ENCODE measurements around the gene IFNGR2.
"Not testable (repeated sequence)": the region's sequence is repeated elsewhere in the genome, so short reads cannot be mapped to it uniquely, and the experiment has no call there.

IFNGR2 gene

GRCh38 chr21:33443194-33443593 lies 40.0 kb downstream of the IFNGR2 start:
- DNase-seq = no peak

- DNase-seq = no peak
Measured at GRCh38 chr21:33444499-33444898, 41.3 kb downstream of the IFNGR2 start.

- not testable (repeated sequence) for DNase-seq
Measured at GRCh38 chr21:33446620-33447019, 43.4 kb downstream of the IFNGR2 start.

- no peak for DNase-seq
Measured at GRCh38 chr21:33449616-33450015, 46.4 kb downstream of the IFNGR2 start.

GRCh38 chr21:33451634-33452071 lies 48.4 kb downstream of the IFNGR2 start:
- DNase-seq = no peak

- no peak for DNase-seq
Measured at GRCh38 chr21:33452362-33452761, 49.1 kb downstream of the IFNGR2 start.

- no peak for DNase-seq
Measured at GRCh38 chr21:33455686-33456446, 52.7 kb downstream of the IFNGR2 start.

- DNase-seq = no peak
Measured at GRCh38 chr21:33458861-33459260, 55.6 kb downstream of the IFNGR2 start.

- no peak for DNase-seq
Measured at GRCh38 chr21:33461538-33462250, 58.5 kb downstream of the IFNGR2 start.

GRCh38 chr21:33469183-33469582 lies 66.0 kb downstream of the IFNGR2 start:
- DNase-seq = not testable (repeated sequence)

- DNase-seq = no peak
Measured at GRCh38 chr21:33470701-33471100, 67.5 kb downstream of the IFNGR2 start.

- DNase-seq = no peak
Measured at GRCh38 chr21:33473344-33473743, 70.1 kb downstream of the IFNGR2 start.

- DNase-seq = no peak
Measured at GRCh38 chr21:33477066-33477465, 73.9 kb downstream of the IFNGR2 start.

GRCh38 chr21:33478182-33478581 lies 75.0 kb downstream of the IFNGR2 start:
- no peak for DNase-seq

- DNase-seq = peak; percentile 24
Measured at GRCh38 chr21:33478935-33479678, 75.9 kb downstream of the IFNGR2 start.

GRCh38 chr21:33479679-33480480 lies 76.7 kb downstream of the IFNGR2 start, which contains the start of gene TMEM50B:
TSS of gene TMEM50B (minus strand) at chr21:33479974. CDS start at chr21:33468885, 11,089 bp downstream.
- peak; percentile 92 for DNase-seq

- no peak for DNase-seq
Measured at GRCh38 chr21:33480481-33481103, 77.4 kb downstream of the IFNGR2 start.

GRCh38 chr21:33481314-33481943 lies 78.2 kb downstream of the IFNGR2 start:
- DNase-seq = no peak

All from NCI-H1694 treated with DMSO at 0.1 percent for 48 hours (cell line).